NCI-H1436 treated with DMSO at 0.1 percent for 48 hours (cell line): ENCODE measurements around the gene GNAZ.

Source experiments
- DNase-seq: peaks from one replicate; lab custom pipeline; 2025; lab: John Stamatoyannopoulos, UW

The GNAZ gene

GRCh38 chr22:23064381-23065068 lies 5.8 kb upstream of the GNAZ start:
- DNase-seq: no peak

GRCh38 chr22:23065069-23065451 lies 5.3 kb upstream of the GNAZ start:
- DNase-seq: no peak

- no peak for DNase-seq
Measured at GRCh38 chr22:23065495-23066122, 4.7 kb upstream of the GNAZ start.

GRCh38 chr22:23066200-23067022 lies 3.9 kb upstream of the GNAZ start:
- DNase-seq: no peak

- no peak for DNase-seq
Measured at GRCh38 chr22:23067023-23067650, 3.2 kb upstream of the GNAZ start.

GRCh38 chr22:23067691-23068090 lies 2.6 kb upstream of the GNAZ start:
- DNase-seq: no peak

GRCh38 chr22:23068096-23068831 lies 2.1 kb upstream of the GNAZ start:
- no peak for DNase-seq

GRCh38 chr22:23068832-23069385 lies 1.4 kb upstream of the GNAZ start:
- DNase-seq: no peak

GRCh38 chr22:23069502-23070357 lies 589 bp upstream of the GNAZ start:
- DNase-seq: peak; percentile 64

GRCh38 chr22:23071230-23072076 lies 1.1 kb downstream of the GNAZ start:
- no peak for DNase-seq

- DNase-seq: no peak
Measured at GRCh38 chr22:23072077-23072910, 2.0 kb downstream of the GNAZ start.

GRCh38 chr22:23072911-23073491 lies 2.7 kb downstream of the GNAZ start:
- DNase-seq: no peak

- DNase-seq: no peak
Measured at GRCh38 chr22:23073526-23074229, 3.4 kb downstream of the GNAZ start.

- DNase-seq: no peak
Measured at GRCh38 chr22:23074451-23074850, 4.1 kb downstream of the GNAZ start.

- DNase-seq: no peak
Measured at GRCh38 chr22:23075050-23075449, 4.7 kb downstream of the GNAZ start.

- DNase-seq: no peak
Measured at GRCh38 chr22:23075525-23076216, 5.4 kb downstream of the GNAZ start.
